ENCODE data around the gene CALML5.

Gene CALML5

GRCh38 chr10:5519054-5519453, 19.7 kb upstream of the CALML5 start:
- in situ Hi-C loops (cut with HindIII; ENCODE audit: low sequenced_read_pairs) = no loop called here

- in situ Hi-C loops (cut with HindIII; ENCODE audit: low sequenced_read_pairs) = no loop called here
Measured at GRCh38 chr10:5518143-5518542, 18.8 kb upstream of the CALML5 start.

GRCh38 chr10:5517546-5517945, 18.2 kb upstream of the CALML5 start:
- in situ Hi-C loops (cut with HindIII; ENCODE audit: low sequenced_read_pairs) = no loop called here

- in situ Hi-C loops (cut with HindIII; ENCODE audit: low sequenced_read_pairs) = no loop called here
Measured at GRCh38 chr10:5515948-5516761, 16.8 kb upstream of the CALML5 start.

- in situ Hi-C loops (cut with HindIII; ENCODE audit: low sequenced_read_pairs) = no loop called here
Measured at GRCh38 chr10:5514226-5514850, 15.0 kb upstream of the CALML5 start.

GRCh38 chr10:5512881-5513612, 13.7 kb upstream of the CALML5 start:
- in situ Hi-C loops (cut with HindIII; ENCODE audit: low sequenced_read_pairs) = no loop called here

DNA sequence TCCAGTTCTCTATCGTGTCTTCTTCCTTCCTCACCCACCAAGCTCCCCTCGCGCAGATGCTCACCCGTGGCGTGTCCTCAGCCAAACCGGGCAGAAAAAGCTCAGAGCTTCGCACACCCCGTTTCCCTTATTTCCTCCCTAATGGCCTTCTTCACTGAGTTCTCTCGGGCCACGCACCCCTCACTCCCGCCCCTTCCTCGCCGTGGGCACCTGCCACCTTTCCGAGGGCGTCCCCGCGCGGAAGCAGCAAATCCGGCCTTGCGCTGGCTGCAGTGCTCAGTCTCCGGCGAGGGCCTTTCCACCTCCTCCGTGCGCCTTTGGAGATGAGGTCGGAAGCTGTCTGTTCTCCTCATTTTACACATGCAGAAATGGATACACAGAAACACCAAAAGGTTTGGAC, 13.0 kb upstream of the CALML5 start:
- in situ Hi-C loops (cut with HindIII; ENCODE audit: low sequenced_read_pairs) = no loop called here

DNA sequence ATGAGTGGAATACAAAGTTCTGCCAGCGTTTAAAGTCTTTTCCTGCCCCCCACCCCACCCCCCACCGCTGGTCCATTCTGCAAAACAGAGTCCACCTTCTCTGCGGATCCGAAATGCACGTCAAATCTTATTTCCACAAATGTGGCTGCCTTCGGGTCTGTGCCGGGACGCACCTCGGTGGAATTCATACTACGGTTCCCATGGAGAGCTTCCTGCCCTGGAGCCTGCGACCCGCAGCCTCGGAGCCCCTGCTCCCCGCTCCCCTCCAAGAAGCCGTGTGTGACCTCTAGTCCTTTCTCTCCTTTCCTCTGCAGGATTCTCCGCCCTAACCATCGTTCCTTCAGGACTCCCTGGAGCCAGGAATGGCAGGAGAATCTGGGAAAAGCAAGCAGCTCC, 12.5 kb upstream of the CALML5 start:
- in situ Hi-C loops (cut with HindIII; ENCODE audit: low sequenced_read_pairs) = no loop called here

DNA sequence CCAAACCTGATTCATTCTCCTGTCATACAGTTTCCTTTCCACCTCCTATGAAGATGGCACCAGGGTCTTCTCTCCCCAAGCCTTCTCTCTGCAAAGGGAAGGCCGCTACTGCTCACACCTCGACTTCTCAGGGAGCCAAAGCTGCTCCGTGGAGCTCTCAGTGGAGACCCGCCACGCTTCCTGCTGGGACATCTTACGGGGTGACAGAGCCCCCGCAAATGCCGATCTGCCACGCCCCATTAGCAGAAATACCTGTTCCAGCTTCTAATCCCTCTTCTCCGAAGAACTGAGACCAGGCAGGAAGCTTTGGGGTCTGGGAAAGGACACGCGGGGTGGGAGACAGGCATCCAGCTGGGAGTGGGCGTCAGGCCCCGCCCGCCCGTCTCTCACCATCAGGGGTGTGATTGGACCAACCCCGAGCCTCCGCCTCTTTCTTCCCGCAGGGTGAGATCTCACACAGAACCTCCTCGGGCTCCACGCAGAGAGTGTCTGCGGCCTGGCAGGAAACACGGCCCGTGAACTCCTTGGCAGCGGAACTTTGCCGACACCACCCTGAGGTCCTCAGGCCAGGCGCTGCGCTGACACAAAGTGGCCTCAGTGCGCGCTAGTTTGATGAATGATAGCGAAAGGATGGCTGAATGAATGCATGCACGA, 12.0 kb upstream of the CALML5 start:
- in situ Hi-C loops (cut with HindIII; ENCODE audit: low sequenced_read_pairs) = no loop called here

DNA sequence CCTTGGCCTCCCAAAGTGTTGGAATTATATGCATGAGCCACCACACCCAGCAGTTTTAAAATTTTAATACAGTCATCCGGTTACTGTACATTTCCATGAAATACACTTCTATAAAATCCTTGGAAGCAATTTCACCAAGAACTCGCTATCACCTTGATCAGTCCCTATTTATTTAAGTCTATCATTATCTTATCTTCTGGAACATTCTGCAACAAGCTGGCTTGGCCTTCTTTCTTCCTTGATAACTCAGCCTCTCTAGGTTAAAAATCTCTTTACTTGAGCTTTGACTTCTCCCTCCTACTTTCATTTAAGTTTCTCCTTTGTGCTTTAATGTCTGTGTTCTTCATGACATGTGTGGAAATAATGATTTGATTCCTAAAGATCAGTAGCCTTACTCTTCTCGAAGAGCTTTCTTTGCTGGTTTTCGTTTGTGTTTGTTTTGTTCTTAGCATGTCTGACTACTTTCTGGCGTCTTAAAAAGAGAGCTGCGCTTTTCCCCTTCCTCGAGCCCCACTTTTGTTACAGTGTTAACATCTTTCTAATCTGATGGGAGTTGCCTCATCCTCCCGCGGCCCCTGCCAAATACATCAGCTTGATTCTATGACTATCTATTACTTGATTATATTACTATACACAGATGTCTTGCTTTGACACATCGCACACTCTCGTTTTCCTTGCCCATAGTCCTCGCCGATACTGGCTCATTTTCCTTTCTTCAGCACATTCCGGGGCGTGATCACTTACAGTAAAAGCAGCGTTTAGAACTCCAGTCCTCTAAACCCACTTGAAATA, 11.1 kb upstream of the CALML5 start:
- in situ Hi-C loops (cut with HindIII; ENCODE audit: low sequenced_read_pairs) = no loop called here

- in situ Hi-C loops (cut with HindIII; ENCODE audit: low sequenced_read_pairs) = no loop called here
Measured at GRCh38 chr10:5509691-5510090, 10.3 kb upstream of the CALML5 start.

DNA sequence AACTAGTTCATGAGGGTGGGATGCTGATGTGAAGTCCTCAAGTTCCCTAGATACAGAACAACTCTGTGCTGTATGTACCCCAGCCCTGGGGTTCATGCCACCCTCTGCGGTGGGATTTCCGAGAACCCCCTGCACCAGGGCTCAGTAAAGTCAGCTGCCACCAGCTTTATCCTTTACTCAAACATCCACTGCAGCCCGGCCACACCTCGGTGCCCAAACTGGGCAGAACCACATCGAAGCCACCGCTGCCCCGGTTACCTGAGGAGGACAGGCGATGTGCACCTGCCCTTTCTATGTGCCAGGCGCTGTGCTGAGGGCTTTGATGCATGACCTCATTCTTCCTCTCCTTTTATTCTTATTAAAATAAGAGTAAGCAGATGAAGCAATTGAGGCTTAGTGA, 9.9 kb upstream of the CALML5 start:
- in situ Hi-C loops (cut with HindIII; ENCODE audit: low sequenced_read_pairs) = no loop called here

DNA sequence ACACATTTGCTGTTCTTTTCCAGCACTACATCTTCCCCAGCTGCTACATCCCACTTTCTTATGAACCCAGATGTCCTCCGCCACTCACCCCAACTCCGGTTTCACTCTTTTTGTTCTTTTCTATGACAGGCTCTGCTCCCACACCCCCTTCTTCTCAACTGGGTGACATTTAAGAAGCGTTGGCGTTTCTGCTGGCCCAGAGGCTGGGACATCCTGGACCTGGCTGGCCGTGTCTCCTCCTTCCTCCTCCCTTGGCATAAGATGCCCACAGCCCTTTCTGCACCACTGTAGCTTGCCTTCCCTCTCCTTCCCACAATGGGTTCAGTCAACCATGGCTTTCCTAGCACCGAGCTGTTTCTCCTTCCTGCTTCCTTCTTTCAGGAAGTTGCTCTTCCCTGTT, 9.4 kb upstream of the CALML5 start:
- in situ Hi-C loops (cut with HindIII; ENCODE audit: low sequenced_read_pairs) = no loop called here

- in situ Hi-C loops (cut with HindIII; ENCODE audit: low sequenced_read_pairs) = no loop called here
Measured at GRCh38 chr10:5508161-5508604, 8.8 kb upstream of the CALML5 start.

DNA sequence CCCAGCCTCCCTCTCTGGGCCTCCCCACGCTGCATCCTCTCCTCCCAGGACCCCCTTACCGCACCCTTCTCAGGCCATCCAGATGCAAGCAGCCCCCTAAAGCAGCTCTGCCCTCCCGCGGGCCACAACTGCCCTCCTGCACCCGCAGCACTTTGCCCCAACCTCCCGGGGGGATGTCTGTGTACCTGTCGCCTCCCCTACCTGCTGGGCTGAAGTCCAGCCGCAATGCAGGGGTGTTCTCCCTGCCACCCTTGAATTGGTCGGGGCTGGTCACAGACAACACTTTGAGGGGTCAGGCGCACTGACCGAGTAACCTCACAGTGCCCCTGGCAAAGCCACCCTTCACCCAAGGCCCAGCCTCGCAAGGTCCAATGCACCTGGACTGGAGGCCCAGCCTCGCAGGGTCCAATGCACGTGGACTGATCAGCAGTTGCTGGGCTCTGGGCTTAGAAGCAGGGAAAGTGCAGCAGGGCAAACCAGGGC, 8.3 kb upstream of the CALML5 start:
- in situ Hi-C loops (cut with HindIII; ENCODE audit: low sequenced_read_pairs) = no loop called here

- in situ Hi-C loops (cut with HindIII; ENCODE audit: low sequenced_read_pairs) = no loop called here
Measured at GRCh38 chr10:5506751-5507648, 7.6 kb upstream of the CALML5 start.

DNA sequence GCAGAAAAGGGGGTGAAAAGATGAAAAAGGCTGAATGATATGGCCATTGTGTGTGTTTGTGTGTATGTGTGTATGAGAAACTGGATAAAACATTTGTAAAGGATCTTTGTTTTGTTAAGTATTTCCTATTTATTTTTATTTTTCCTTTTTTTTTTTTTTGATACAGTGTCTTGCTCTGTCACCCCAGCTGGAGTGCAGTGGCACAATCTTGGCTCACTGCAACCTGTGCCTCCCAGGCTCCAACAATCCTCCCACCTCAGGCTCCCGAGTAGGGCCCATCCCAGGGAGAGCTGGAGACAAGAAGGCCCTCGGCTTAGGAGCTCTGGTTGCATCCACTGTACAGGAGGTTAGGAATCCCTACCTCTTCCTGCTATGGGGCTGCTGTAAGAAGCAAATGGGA, 6.9 kb upstream of the CALML5 start:
- in situ Hi-C loops (cut with HindIII; ENCODE audit: low sequenced_read_pairs) = no loop called here

GRCh38 chr10:5504146-5505072, 5.0 kb upstream of the CALML5 start:
- in situ Hi-C loops (cut with HindIII; ENCODE audit: low sequenced_read_pairs) = loop anchor here (5.0 kb wide), 1 partner anchor 48 kb away; no protein-coding TSS in a partner anchor

All from endothelial cell of hepatic sinusoid (primary cell).